Ovary (tissue), 3 donors: ENCODE results near the gene RNF212.

Experiments used
- CTCF ChIP-seq, 3 donors: fragments of 450-650 bp in 2 of 3; fragments of 200-600 bp in 1 of 3; IDR thresholded peaks; one replicate each; pipeline versions ENCODE4 v1.5.1 to v1.8.0; 2016 to 2022; ENCODE audit warnings: antibody characterized with exemption in 3 of 3, mild to moderate bottlenecking in 1 of 3
- EP300 ChIP-seq: sonication (generic); formaldehyde crosslinking; IDR thresholded peaks from one replicate; pipeline ENCODE4 v1.6.1; 2017; ENCODE audit warnings: antibody characterized with exemption
- POLR2A ChIP-seq: fragments of 450-650 bp; IDR thresholded peaks from one replicate; pipeline ENCODE4 v1.6.1; 2017; ENCODE audit warnings: antibody characterized with exemption, mild to moderate bottlenecking, moderate library complexity
- donor health status: DM: no; HTN: no; CAD: no.

DNA sequence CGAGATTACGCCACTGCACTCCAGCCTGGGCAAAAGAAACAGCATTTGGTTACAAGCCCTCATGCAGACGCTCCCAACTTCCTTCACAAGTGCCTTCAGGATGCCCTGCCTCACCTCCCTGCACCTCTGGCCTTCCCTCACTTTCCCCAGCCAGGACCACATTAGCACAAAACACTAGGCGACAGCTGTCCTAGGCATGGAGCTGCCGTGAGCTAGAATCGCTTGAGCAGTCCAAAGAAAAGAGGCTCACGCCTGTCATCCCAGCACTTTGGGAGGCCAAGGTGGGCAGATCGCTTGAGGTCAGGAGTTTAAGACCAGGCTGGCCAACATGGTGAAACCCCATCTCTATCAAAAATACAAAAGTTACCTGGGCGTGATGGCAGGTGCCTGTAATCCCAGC is 15.8 kb downstream of the RNF212 start:
- TF ChIP-seq CTCF (IDR thresholded peaks at IDR 0.05) (no peak), EP300 (no peak), POLR2A (no peak)
